Kidney epithelial cell (primary cell): ENCODE measurements around the gene ADAP1. TPM values are rescaled to one million over a fixed set of nuclear protein-coding genes. Genes with fewer than 3 reads are reported as not detected.
"Not testable (repeated sequence)": the region's sequence is repeated elsewhere in the genome, so short reads cannot be mapped to it uniquely, and the experiment has no call there.

Experiments
- DNase-seq: peaks from one replicate; pipeline ENCODE4 v3.0.0-alpha.2; 2010; ENCODE audit warnings: low read depth
- H3K27me3 ChIP-seq: 2 replicates; pipeline ENCODE4 v1.6.0; 2011; ENCODE audit warnings: low read length; ENCODE audit not compliant: control insufficient read depth, insufficient read depth
- H3K36me3 ChIP-seq: 2 replicates; pipeline ENCODE4 v1.5.1; 2011; ENCODE audit warnings: low read length; ENCODE audit not compliant: control insufficient read depth, insufficient read depth
- H3K4me3 ChIP-seq: 2 replicates; pipeline ENCODE4 v1.5.1; 2011; ENCODE audit warnings: low read depth, mild to moderate bottlenecking, control low read depth, low read length
- CTCF ChIP-seq: IDR thresholded peaks from 2 replicates; pipeline ENCODE4 v1.5.1; 2011; ENCODE audit warnings: mild to moderate bottlenecking, moderate library complexity, low read length, control low read depth, inconsistent platforms; ENCODE audit not compliant: insufficient read depth, poor library complexity, severe bottlenecking
- total RNA-seq: library from RNA; depleted of rRNA; stranded (reverse); fragments of >200 nt; gene quantifications from 2 replicates; pipeline ENCODE4 v1.2.3, GENCODE V29; 2015

The ADAP1 gene
- total RNA-seq, 1 donor from 2014 or later = 14.3 TPM

GRCh38 chr7:911791-912480 is 42.5 kb downstream of the ADAP1 start:
- no peak for DNase-seq
- no peak for TF ChIP-seq CTCF
- Histone ChIP-seq H3K27me3 (peaks cover 22% of the 10 kb centered on the region), H3K4me3 (no peak overlapping the region), H3K36me3 (no peaks in the 10 kb centered on the region)

- H3K36me3 ChIP-seq = no peaks in the 10 kb centered on the region
- DNase-seq = no peak
- no peak overlapping the region for H3K4me3 ChIP-seq
- TF ChIP-seq CTCF = no peak
- peaks cover 19% of the 10 kb centered on the region for H3K27me3 ChIP-seq
These were observed 43.5 kb downstream of the ADAP1 start for GRCh38 chr7:910931-911431.

GRCh38 chr7:910441-910861 is 44.0 kb downstream of the ADAP1 start:
- no peak for DNase-seq
- no peak for TF ChIP-seq CTCF
- H3K36me3 ChIP-seq = no peaks in the 10 kb centered on the region
- no peak overlapping the region for H3K4me3 ChIP-seq
- peaks cover 19% of the 10 kb centered on the region for H3K27me3 ChIP-seq

- Histone ChIP-seq H3K4me3 (no peak overlapping the region), H3K36me3 (no peaks in the 10 kb centered on the region), H3K27me3 (peaks cover 22% of the 10 kb centered on the region)
- DNase-seq = no peak
- TF ChIP-seq CTCF = no peak
These were observed 44.8 kb downstream of the ADAP1 start for GRCh38 chr7:909358-910329.

- TF ChIP-seq CTCF = peak; percentile 72
- not testable (repeated sequence) for H3K4me3 ChIP-seq
These were observed 45.7 kb downstream of the ADAP1 start for GRCh38 chr7:908591-909357.

More at GRCh38 chr7:908591-909357, 45.7 kb downstream of the ADAP1 start:
- DNase-seq, H3K36me3 ChIP-seq: not testable (repeated sequence)
- H3K27me3 ChIP-seq = peaks cover 29% of the 10 kb centered on the region
